HepG2 (cell line): Measurements from ENCODE around the gene FAM78B. TPM values are rescaled to one million over a fixed set of nuclear protein-coding genes. Genes with fewer than 3 reads are reported as not detected.

Source experiments
- ATAC-seq: fragments of 200-7000 bp; cut with Tn5 transposase; 3 replicates; pipeline ENCODE4 v1.9.1; 2020; ENCODE audit warnings: mild to moderate bottlenecking, moderate library complexity
- BruUV-seq: library from RNA; stranded (reverse); fragments of 400-500 nt; replicated peaks from 2 replicates; lab custom pipeline; 2021; lab: Mats Ljungman, UMichigan
- CTCF ChIA-PET: fragments of 300-600 bp; formaldehyde crosslinking; extraction: SDS; loops from one replicate; lab custom pipeline; 2021; ENCODE audit warnings: low total read pairs, inconsistent platforms, low intra/inter-chr PET ratio; lab: Yijun Ruan, JAX
- POLR2A ChIA-PET: fragments of 350-600 bp; sonication (Branson Sonifier 250); formaldehyde crosslinking; loops from one replicate; lab custom pipeline; 2020; ENCODE audit warnings: antibody characterized with exemption, inconsistent platforms; lab: Yijun Ruan, JAX
- DNase-seq: peaks from one replicate; pipeline ENCODE4 v3.0.0-alpha.2; 2015; ENCODE audit warnings: low spot score
- FAIRE-seq: peaks from 3 replicates; lab custom pipeline; 2011; peaks lifted over from hg19 to GRCh38; lab: Jason Lieb, UNC
- H2AFZ ChIP-seq: one replicate; pipeline ENCODE4 v1.6.1; 2011; ENCODE audit warnings: low read length, inconsistent platforms
- H3K27ac ChIP-seq: fragments of 300-600 bp; 3 replicates; pipeline ENCODE4 v1.8.0; 2011; ENCODE audit warnings: mixed run types, mild to moderate bottlenecking, mixed read lengths, low read length, inconsistent platforms; ENCODE audit not compliant: insufficient read depth; ENCODE audit errors: extremely low read length
- H3K27me3 ChIP-seq, 2 experiments: fragments of 200-600 bp in 1 of 2; 2 replicates in 1 of 2; 3 replicates in 1 of 2; pipeline versions ENCODE4 v1.6.0 to v1.8.0; 2011; ENCODE audit warnings: low read length in 2 of 2, mild to moderate bottlenecking in 2 of 2, moderate library complexity in 2 of 2, inconsistent platforms in 1 of 2; ENCODE audit not compliant: insufficient read depth in 2 of 2, control insufficient read depth in 1 of 2
- H3K36me3 ChIP-seq, 2 experiments: fragments of 200-600 bp in 1 of 2; replicated peaks in 1 of 2; 2 replicates in 1 of 2; 3 replicates in 1 of 2; pipeline versions ENCODE4 v1.5.1 to v1.8.0; 2011; ENCODE audit warnings: low read length in 2 of 2, inconsistent platforms in 1 of 2; ENCODE audit not compliant: insufficient read depth in 2 of 2, control insufficient read depth in 1 of 2
- H3K4me1 ChIP-seq: 2 replicates; pipeline ENCODE4 v1.5.1; 2012; ENCODE audit warnings: low read length, inconsistent platforms; ENCODE audit not compliant: insufficient read depth
- H3K4me2 ChIP-seq: 2 replicates; pipeline ENCODE4 v1.6.0; 2011; ENCODE audit warnings: low read depth, low read length, inconsistent platforms
- H3K4me3 ChIP-seq, 3 experiments: fragments of 200-600 bp in 1 of 3; sonication (generic), shearing (Covaris generic) in 1 of 3; replicated peaks in 1 of 3; 2 replicates each; pipeline ENCODE4 v1.5.1; 2011 to 2016; ENCODE audit warnings: low read length in 3 of 3, inconsistent platforms in 2 of 3, low read depth in 2 of 3, mild to moderate bottlenecking in 2 of 3, control low read depth in 1 of 3, mixed read lengths in 1 of 3; ENCODE audit not compliant: insufficient read depth in 1 of 3
- H3K79me2 ChIP-seq: one replicate; pipeline ENCODE4 v1.6.1; 2011; ENCODE audit warnings: low read length, inconsistent platforms; ENCODE audit not compliant: insufficient read depth
- H3K9ac ChIP-seq: 2 replicates; pipeline ENCODE4 v1.6.0; 2011; ENCODE audit warnings: mild to moderate bottlenecking, low read depth, low read length, inconsistent platforms; ENCODE audit not compliant: insufficient read depth
- H3K9me3 ChIP-seq: 2 replicates; pipeline ENCODE4 v1.5.1; 2012; ENCODE audit warnings: mild to moderate bottlenecking, low read length
- H4K20me1 ChIP-seq: 2 replicates; pipeline ENCODE4 v1.6.0; 2011; ENCODE audit warnings: inconsistent platforms, mild to moderate bottlenecking, low read length, moderate library complexity; ENCODE audit not compliant: insufficient read depth
- KDM2A ChIP-seq: sonication (generic); formaldehyde crosslinking; IDR thresholded peaks from 2 replicates; pipeline ENCODE4 v1.4.0; 2020; ENCODE audit warnings: low read depth, missing genetic modification reagents, borderline replicate concordance
- KDM5B ChIP-seq: sonication (generic); formaldehyde crosslinking; IDR thresholded peaks from 2 replicates; pipeline ENCODE4 v1.4.0; 2020; ENCODE audit warnings: missing genetic modification reagents, mild to moderate bottlenecking, borderline replicate concordance
- MIER2 ChIP-seq: IDR thresholded peaks from 2 replicates; pipeline ENCODE4 v1.6.1; 2016; ENCODE audit warnings: missing biosample characterization, missing genetic modification reagents
- MTA1 ChIP-seq: sonication (generic); formaldehyde crosslinking; IDR thresholded peaks from 2 replicates; pipeline ENCODE4 v1.4.0; 2020; ENCODE audit warnings: missing genetic modification reagents, mild to moderate bottlenecking, borderline replicate concordance
- MYNN ChIP-seq: sonication (generic); formaldehyde crosslinking; IDR thresholded peaks from 2 replicates; pipeline ENCODE4 v1.4.0; 2020; ENCODE audit warnings: mild to moderate bottlenecking, low read depth, missing genetic modification reagents
- MZF1 ChIP-seq: sonication (generic); formaldehyde crosslinking; IDR thresholded peaks from 2 replicates; pipeline ENCODE4 v1.8.1; 2023; ENCODE audit warnings: mild to moderate bottlenecking, missing genetic modification reagents, borderline replicate concordance
- NCOA1 ChIP-seq: sonication (generic); formaldehyde crosslinking; IDR thresholded peaks from 2 replicates; pipeline ENCODE4 v1.9.0; 2021; ENCODE audit warnings: missing genetic modification reagents
- NFE2L2 ChIP-seq: fragments of 150-350 bp; IDR thresholded peaks from 2 replicates; pipeline ENCODE4 v1.6.1; 2014; ENCODE audit warnings: low read length
- SSRP1 ChIP-seq: IDR thresholded peaks from 2 replicates; pipeline ENCODE4 v1.6.1; 2016; ENCODE audit warnings: control low read depth
- ZNF337 ChIP-seq: sonication (generic); formaldehyde crosslinking; IDR thresholded peaks from 2 replicates; pipeline ENCODE4 v1.5.1; 2020; ENCODE audit warnings: missing genetic modification reagents, low read depth, mild to moderate bottlenecking, borderline replicate concordance
- ZNF468 ChIP-seq: sonication (generic); formaldehyde crosslinking; IDR thresholded peaks from 2 replicates; pipeline ENCODE4 v1.8.0; 2022; ENCODE audit warnings: mild to moderate bottlenecking, moderate library complexity, missing genetic modification reagents
- ZNF530 ChIP-seq: sonication (generic); formaldehyde crosslinking; IDR thresholded peaks from 2 replicates; pipeline ENCODE4 v1.5.0; 2020; ENCODE audit warnings: low read depth, mild to moderate bottlenecking, missing genetic modification reagents
- WGBS: methylation state at CpG from one replicate; pipeline ENCODE4 v1.1.6; 2017; ENCODE audit warnings: low lambda C conversion rate; 5-methylcytosine and 5-hydroxymethylcytosine counted together
- in situ Hi-C: cut with HindIII; loops from 2 replicates; pipeline ENCODE4 v1.10.0; 2017; ENCODE audit warnings: low pct_unique_long_range_greater_than_20kb; ENCODE audit not compliant: extremely low pct_ligation_motif_present
- intact Hi-C: fragments of 100-400 bp; cut with micrococcal nuclease; formaldehyde crosslinking; loops from one replicate; pipeline ENCODE4 v1.10.0; 2022; ENCODE audit not compliant: unreplicated experiment
- polyA plus RNA-seq, 8 experiments: library from polyadenylated mRNA; depleted of rRNA in 3 of 8; stranded (reverse) in 7 of 8; unstranded in 1 of 8; fragments of >200 nt; fragmentation: Illumina TruSeq in 4 of 8; extraction: Trizol in 4 of 8; gene quantifications; 2 replicates each; pipeline versions ENCODE4 v1.2.1 to v1.2.3, GENCODE V29; 2011 to 2016; ENCODE audit warnings: low read depth in 4 of 8, missing spikeins in 1 of 8, mixed read lengths in 1 of 8; ENCODE audit not compliant: insufficient read depth in 1 of 8
- total RNA-seq, 5 experiments: library from RNA; depleted of rRNA; stranded (reverse); fragments of >200 nt; fragmentation: Illumina TruSeq; extraction: Trizol; gene quantifications; 2 replicates each; pipeline ENCODE4 v1.2.3, GENCODE V29; 2016; ENCODE audit warnings: low read depth in 1 of 5
- TF ChIP-seq, protein P1 (sequence below): sonication (generic); formaldehyde crosslinking; IDR thresholded peaks from 2 replicates; pipeline ENCODE4 v1.5.0; 2020; ENCODE audit warnings: mild to moderate bottlenecking, missing genetic modification reagents
- TF ChIP-seq, protein P2 (sequence below): sonication (generic); formaldehyde crosslinking; IDR thresholded peaks from 2 replicates; pipeline ENCODE4 v1.5.0; 2020; ENCODE audit warnings: missing genetic modification reagents
- TF ChIP-seq, protein P3 (sequence below): IDR thresholded peaks from 2 replicates; pipeline ENCODE4 v1.6.1; 2016
- TF ChIP-seq, protein P4 (sequence below): sonication (generic); formaldehyde crosslinking; IDR thresholded peaks from 2 replicates; pipeline ENCODE4 v1.4.0; 2020; ENCODE audit warnings: missing genetic modification reagents

Gene FAM78B
- total and polyA plus RNA-seq, 2 of the 13 experiments (the other 11 are each of a cell fraction or from before 2014, with no cell fraction given): 0.22 to 0.31 TPM

DNA sequence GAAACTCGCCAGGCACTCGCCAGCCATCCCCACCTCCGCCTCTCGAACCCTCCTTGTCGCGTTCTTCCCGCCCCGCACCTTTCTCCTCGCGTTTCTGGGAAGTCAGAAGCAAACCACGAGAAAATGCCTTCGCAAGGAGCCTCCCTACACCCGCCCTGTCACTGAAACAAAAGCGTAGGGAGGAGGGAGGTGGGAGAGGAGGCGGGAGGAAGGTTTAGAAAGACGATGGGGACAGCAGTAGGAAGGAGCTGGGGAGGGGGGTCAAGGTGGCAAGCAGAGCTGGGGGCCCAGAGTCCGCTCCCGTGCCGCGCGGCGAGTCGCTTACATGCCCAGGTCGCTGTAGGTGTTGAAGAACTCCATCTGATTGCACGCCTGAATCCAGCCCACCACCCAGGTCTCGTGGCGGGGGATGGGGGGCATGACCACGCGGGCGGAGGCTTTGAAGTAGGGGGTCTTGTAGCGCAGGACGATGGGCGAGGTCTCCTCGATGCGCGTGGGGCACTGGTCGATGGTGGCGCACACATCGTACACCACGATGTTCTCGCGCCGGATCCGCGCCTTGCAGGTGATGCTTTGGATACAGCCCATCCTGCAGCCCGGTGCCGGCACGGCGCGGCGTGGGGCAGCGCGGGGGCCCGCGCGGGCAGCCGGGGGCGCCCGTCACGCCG is 1.0 kb downstream of the FAM78B start (continued):
- no peak for TF ChIP-seq ZNF468 (CRISPR knock-in tag)
- TF ChIP-seq MYNN: no peak
- no peak for TF ChIP-seq ZNF337 (CRISPR knock-in tag)
- no peak for TF ChIP-seq KDM5B (CRISPR knock-in tag)
- TF ChIP-seq, protein P1, sequence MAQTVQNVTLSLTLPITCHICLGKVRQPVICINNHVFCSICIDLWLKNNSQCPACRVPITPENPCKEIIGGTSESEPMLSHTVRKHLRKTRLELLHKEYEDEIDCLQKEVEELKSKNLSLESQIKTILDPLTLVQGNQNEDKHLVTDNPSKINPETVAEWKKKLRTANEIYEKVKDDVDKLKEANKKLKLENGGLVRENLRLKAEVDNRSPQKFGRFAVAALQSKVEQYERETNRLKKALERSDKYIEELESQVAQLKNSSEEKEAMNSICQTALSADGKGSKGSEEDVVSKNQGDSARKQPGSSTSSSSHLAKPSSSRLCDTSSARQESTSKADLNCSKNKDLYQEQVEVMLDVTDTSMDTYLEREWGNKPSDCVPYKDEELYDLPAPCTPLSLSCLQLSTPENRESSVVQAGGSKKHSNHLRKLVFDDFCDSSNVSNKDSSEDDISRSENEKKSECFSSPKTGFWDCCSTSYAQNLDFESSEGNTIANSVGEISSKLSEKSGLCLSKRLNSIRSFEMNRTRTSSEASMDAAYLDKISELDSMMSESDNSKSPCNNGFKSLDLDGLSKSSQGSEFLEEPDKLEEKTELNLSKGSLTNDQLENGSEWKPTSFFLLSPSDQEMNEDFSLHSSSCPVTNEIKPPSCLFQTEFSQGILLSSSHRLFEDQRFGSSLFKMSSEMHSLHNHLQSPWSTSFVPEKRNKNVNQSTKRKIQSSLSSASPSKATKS (CRISPR knock-in tag): no peak
- no peak for TF ChIP-seq NCOA1

DNA sequence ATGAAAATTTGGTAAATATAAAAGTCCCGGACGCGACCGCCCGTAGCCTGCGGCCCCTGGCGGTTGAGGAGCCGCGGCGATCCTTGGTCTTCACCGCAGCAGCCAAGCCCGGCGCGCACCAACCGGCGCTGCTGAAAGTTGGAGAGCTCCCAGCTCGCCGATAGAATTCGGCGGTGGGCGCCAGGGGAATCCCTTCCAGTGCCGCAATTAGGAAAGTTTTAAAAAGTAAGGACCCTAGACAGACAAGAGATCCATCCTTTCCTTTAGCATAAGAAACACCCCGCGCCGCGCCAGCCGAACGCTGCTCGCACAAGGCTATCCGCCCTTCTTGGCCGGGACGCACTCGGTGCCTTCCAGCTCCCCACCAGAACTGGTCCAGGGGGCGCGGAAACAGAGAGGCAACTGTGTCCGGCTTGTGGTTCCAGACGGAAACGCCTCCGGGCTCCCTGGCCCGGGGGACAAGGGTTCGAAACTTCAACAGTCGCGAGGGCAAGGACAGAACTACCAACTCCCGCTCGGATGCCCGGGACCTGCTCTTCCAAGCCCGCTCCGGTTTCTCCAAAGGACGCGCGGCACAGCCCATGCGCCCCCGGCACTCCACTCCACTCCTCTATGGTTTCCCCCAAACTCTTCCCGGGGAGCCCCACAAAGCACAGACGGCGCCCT is 1.7 kb downstream of the FAM78B start:
- Histone ChIP-seq H3K9ac (no peak overlapping the region), H4K20me1 (no peaks in the 10 kb centered on the region), H3K27ac (no peak overlapping the region), H2AFZ (no peak overlapping the region), H3K4me3 (peak overlapping the region in 1 of 3 experiments; percentile 10; a peak in 1 of 6 replicates), H3K27me3 (peaks cover 2 to 38% of the 10 kb centered on the region in 2 experiments; a peak in 3 of 5 replicates), H3K36me3 (no peaks in the 10 kb centered on the region), H3K79me2 (no peaks in the 10 kb centered on the region), H3K4me2 (peak overlapping the region; percentile 27; the same call in 1 of the 2 replicates), H3K4me1 (peaks cover 17% of the 10 kb centered on the region), H3K9me3 (no peaks in the 10 kb centered on the region)
- ATAC-seq (peak; percentile 71), FAIRE-seq (no peak), DNase-seq (peak; percentile 8)
- ChIA-PET POLR2A (no interaction called here), CTCF (no interaction called here)
- no TSS peak for BruUV-seq
- intact Hi-C loops: loop anchor here (5.0 kb wide), 1 partner anchor 243 kb away; no protein-coding TSS in a partner anchor
- in situ Hi-C loops: loop anchor here (25.0 kb wide), 1 partner anchor 453 kb away; no protein-coding TSS in a partner anchor
- WGBS: 5% methylated on average over 37 of the region's 56 CpGs
- TF ChIP-seq, protein P2, sequence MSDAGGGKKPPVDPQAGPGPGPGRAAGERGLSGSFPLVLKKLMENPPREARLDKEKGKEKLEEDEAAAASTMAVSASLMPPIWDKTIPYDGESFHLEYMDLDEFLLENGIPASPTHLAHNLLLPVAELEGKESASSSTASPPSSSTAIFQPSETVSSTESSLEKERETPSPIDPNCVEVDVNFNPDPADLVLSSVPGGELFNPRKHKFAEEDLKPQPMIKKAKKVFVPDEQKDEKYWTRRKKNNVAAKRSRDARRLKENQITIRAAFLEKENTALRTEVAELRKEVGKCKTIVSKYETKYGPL: no peak
- TF ChIP-seq SSRP1 (CRISPR knock-in tag): no peak
- TF ChIP-seq, protein P3, sequence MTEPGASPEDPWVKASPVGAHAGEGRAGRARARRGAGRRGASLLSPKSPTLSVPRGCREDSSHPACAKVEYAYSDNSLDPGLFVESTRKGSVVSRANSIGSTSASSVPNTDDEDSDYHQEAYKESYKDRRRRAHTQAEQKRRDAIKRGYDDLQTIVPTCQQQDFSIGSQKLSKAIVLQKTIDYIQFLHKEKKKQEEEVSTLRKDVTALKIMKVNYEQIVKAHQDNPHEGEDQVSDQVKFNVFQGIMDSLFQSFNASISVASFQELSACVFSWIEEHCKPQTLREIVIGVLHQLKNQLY (CRISPR knock-in tag): no peak
- TF ChIP-seq NFE2L2: no peak
- TF ChIP-seq, protein P4, sequence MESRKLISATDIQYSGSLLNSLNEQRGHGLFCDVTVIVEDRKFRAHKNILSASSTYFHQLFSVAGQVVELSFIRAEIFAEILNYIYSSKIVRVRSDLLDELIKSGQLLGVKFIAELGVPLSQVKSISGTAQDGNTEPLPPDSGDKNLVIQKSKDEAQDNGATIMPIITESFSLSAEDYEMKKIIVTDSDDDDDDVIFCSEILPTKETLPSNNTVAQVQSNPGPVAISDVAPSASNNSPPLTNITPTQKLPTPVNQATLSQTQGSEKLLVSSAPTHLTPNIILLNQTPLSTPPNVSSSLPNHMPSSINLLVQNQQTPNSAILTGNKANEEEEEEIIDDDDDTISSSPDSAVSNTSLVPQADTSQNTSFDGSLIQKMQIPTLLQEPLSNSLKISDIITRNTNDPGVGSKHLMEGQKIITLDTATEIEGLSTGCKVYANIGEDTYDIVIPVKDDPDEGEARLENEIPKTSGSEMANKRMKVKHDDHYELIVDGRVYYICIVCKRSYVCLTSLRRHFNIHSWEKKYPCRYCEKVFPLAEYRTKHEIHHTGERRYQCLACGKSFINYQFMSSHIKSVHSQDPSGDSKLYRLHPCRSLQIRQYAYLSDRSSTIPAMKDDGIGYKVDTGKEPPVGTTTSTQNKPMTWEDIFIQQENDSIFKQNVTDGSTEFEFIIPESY (CRISPR knock-in tag): no peak
- 0 out of 2 replicates have a peak, but pooled peaks have one; percentile 26 for TF ChIP-seq MTA1 (CRISPR knock-in tag)
- TF ChIP-seq KDM2A (CRISPR knock-in tag): peak; percentile 20; the same call in 1 of the 2 replicates
- no peak for TF ChIP-seq MZF1
- no peak for TF ChIP-seq ZNF530 (CRISPR knock-in tag)
- peak; percentile 71 for TF ChIP-seq MIER2
